GM21526 (cell line): ENCODE data around the gene KCNIP2.

Experiments
- ATAC-seq: cut with Tn5 transposase; IDR thresholded peaks from one replicate; pipeline ENCODE4 v1.9.1; 2021; ENCODE audit warnings: moderate library complexity; ENCODE audit not compliant: unreplicated experiment, low FRiP score

The KCNIP2 gene

GRCh38 chr10:101856626-101857025 is 13.0 kb upstream of the KCNIP2 start:
- no peak for ATAC-seq

GRCh38 chr10:101851411-101852116 is 8.0 kb upstream of the KCNIP2 start:
- ATAC-seq, result no peak

GRCh38 chr10:101850749-101851148 is 7.1 kb upstream of the KCNIP2 start:
- ATAC-seq, result no peak

GRCh38 chr10:101848894-101849351 is 5.3 kb upstream of the KCNIP2 start:
- no peak for ATAC-seq

GRCh38 chr10:101848408-101848807 is 4.8 kb upstream of the KCNIP2 start:
- ATAC-seq, result no peak

GRCh38 chr10:101845893-101846292 is 2.3 kb upstream of the KCNIP2 start:
- ATAC-seq, result no peak

- no peak for ATAC-seq
Measured at GRCh38 chr10:101841826-101842225, 1.8 kb downstream of the KCNIP2 start.

- peak; percentile 42 for ATAC-seq
Measured at GRCh38 chr10:101840741-101841453, 2.7 kb downstream of the KCNIP2 start.

- no peak for ATAC-seq
Measured at GRCh38 chr10:101840102-101840684, 3.4 kb downstream of the KCNIP2 start.

GRCh38 chr10:101839416-101840063 is 4.1 kb downstream of the KCNIP2 start:
- no peak for ATAC-seq

GRCh38 chr10:101839002-101839401 is 4.6 kb downstream of the KCNIP2 start:
- ATAC-seq, result no peak

GRCh38 chr10:101838416-101838970 is 5.1 kb downstream of the KCNIP2 start:
- ATAC-seq, result no peak

- no peak for ATAC-seq
Measured at GRCh38 chr10:101837748-101838147, 5.9 kb downstream of the KCNIP2 start.

- no peak for ATAC-seq
Measured at GRCh38 chr10:101835362-101835761, 8.2 kb downstream of the KCNIP2 start.

- no peak for ATAC-seq
Measured at GRCh38 chr10:101834341-101834740, 9.3 kb downstream of the KCNIP2 start.

- no peak for ATAC-seq
Measured at GRCh38 chr10:101833466-101833865, 10.1 kb downstream of the KCNIP2 start.

- ATAC-seq, result no peak
Measured at GRCh38 chr10:101832325-101832771, 11.3 kb downstream of the KCNIP2 start.

GRCh38 chr10:101831169-101831811 is 12.3 kb downstream of the KCNIP2 start:
- ATAC-seq, result no peak

- ATAC-seq, result peak; percentile 55
Measured at GRCh38 chr10:101830322-101831168, 13.1 kb downstream of the KCNIP2 start.
